GM18951 (cell line): ENCODE data around the gene PHC2.

Experiments used
- POLR2A ChIP-seq: IDR thresholded peaks from 4 replicates; pipeline ENCODE4 v1.6.1; 2011; ENCODE audit warnings: mild to moderate bottlenecking; ENCODE audit not compliant: insufficient read length, insufficient read depth; ENCODE audit errors: extremely low read depth
- in situ Hi-C: fragments of 300-500 bp; cut with MboI; formaldehyde crosslinking; loops from one replicate; pipeline ENCODE4 v1.12.0; 2022; ENCODE audit warnings: low sequenced_read_pairs, mixed read lengths, inconsistent platforms; ENCODE audit not compliant: unreplicated experiment

PHC2 gene

GRCh38 chr1:33385251-33385650 lies 45.6 kb downstream of the PHC2 start:
- TF ChIP-seq POLR2A, result no peak
- in situ Hi-C loops, result no loop called here

GRCh38 chr1:33384040-33384812 lies 46.7 kb downstream of the PHC2 start:
- in situ Hi-C loops, result no loop called here
- TF ChIP-seq POLR2A, result no peak

- in situ Hi-C loops, result no loop called here
- no peak for TF ChIP-seq POLR2A
Observed at GRCh38 chr1:33383489-33383888, 47.4 kb downstream of the PHC2 start.

GRCh38 chr1:33382661-33383415 lies 48.1 kb downstream of the PHC2 start:
- no peak for TF ChIP-seq POLR2A
- in situ Hi-C loops, result no loop called here

- no peak for TF ChIP-seq POLR2A
- in situ Hi-C loops, result no loop called here
Observed at GRCh38 chr1:33381977-33382376, 48.9 kb downstream of the PHC2 start.

- no peak for TF ChIP-seq POLR2A
- in situ Hi-C loops, result no loop called here
Observed at GRCh38 chr1:33380811-33381210, 50.1 kb downstream of the PHC2 start.

GRCh38 chr1:33379631-33380354 lies 51.1 kb downstream of the PHC2 start:
- TF ChIP-seq POLR2A, result no peak
- in situ Hi-C loops, result no loop called here

- no peak for TF ChIP-seq POLR2A
- in situ Hi-C loops, result no loop called here
Observed at GRCh38 chr1:33378976-33379375, 51.9 kb downstream of the PHC2 start.

- TF ChIP-seq POLR2A, result no peak
- in situ Hi-C loops, result no loop called here
Observed at GRCh38 chr1:33378524-33378923, 52.4 kb downstream of the PHC2 start.

- TF ChIP-seq POLR2A, result no peak
- in situ Hi-C loops, result no loop called here
Observed at GRCh38 chr1:33377756-33378155, 53.1 kb downstream of the PHC2 start.

GRCh38 chr1:33377013-33377412 lies 53.9 kb downstream of the PHC2 start:
- in situ Hi-C loops, result no loop called here
- no peak for TF ChIP-seq POLR2A

GRCh38 chr1:33375316-33375715 lies 55.6 kb downstream of the PHC2 start:
- in situ Hi-C loops, result no loop called here
- no peak for TF ChIP-seq POLR2A

- TF ChIP-seq POLR2A, result no peak
- in situ Hi-C loops, result no loop called here
Observed at GRCh38 chr1:33374336-33375105, 56.4 kb downstream of the PHC2 start.
